ENCODE data around the gene ANKMY2.

The ANKMY2 gene

GRCh38 chr7:16694806-16695205 lies 49.3 kb upstream of the ANKMY2 start (continued):
- TF ChIP-seq ZBTB11 (tag by site-specific recombination; conservative IDR thresholded peaks at IDR 0.05; ENCODE audit: low read depth) (no peak), EGR2 (tag by site-specific recombination; IDR thresholded peaks at IDR 0.05; ENCODE audit: low read depth) (no peak), YY1 (tag by site-specific recombination; IDR thresholded peaks at IDR 0.05) (no peak), ZNF184 (tag by site-specific recombination; IDR thresholded peaks at IDR 0.05) (no peak), ZNF174 (tag by site-specific recombination; IDR thresholded peaks at IDR 0.05) (no peak), BCL11B (tag by site-specific recombination; IDR thresholded peaks at IDR 0.05; ENCODE audit: low read depth) (no peak), ZNF600 (tag by site-specific recombination; IDR thresholded peaks at IDR 0.05) (no peak), OVOL3 (tag by site-specific recombination; IDR thresholded peaks at IDR 0.05) (no peak)
- TF ChIP-seq, protein P1, sequence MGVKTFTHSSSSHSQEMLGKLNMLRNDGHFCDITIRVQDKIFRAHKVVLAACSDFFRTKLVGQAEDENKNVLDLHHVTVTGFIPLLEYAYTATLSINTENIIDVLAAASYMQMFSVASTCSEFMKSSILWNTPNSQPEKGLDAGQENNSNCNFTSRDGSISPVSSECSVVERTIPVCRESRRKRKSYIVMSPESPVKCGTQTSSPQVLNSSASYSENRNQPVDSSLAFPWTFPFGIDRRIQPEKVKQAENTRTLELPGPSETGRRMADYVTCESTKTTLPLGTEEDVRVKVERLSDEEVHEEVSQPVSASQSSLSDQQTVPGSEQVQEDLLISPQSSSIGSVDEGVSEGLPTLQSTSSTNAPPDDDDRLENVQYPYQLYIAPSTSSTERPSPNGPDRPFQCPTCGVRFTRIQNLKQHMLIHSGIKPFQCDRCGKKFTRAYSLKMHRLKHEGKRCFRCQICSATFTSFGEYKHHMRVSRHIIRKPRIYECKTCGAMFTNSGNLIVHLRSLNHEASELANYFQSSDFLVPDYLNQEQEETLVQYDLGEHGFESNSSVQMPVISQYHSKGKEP (tag by site-specific recombination; IDR thresholded peaks at IDR 0.05), result no peak
- TF ChIP-seq, protein P2, sequence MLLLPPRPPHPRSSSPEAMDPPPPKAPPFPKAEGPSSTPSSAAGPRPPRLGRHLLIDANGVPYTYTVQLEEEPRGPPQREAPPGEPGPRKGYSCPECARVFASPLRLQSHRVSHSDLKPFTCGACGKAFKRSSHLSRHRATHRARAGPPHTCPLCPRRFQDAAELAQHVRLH (tag by site-specific recombination; IDR thresholded peaks at IDR 0.05), result no peak

DNA sequence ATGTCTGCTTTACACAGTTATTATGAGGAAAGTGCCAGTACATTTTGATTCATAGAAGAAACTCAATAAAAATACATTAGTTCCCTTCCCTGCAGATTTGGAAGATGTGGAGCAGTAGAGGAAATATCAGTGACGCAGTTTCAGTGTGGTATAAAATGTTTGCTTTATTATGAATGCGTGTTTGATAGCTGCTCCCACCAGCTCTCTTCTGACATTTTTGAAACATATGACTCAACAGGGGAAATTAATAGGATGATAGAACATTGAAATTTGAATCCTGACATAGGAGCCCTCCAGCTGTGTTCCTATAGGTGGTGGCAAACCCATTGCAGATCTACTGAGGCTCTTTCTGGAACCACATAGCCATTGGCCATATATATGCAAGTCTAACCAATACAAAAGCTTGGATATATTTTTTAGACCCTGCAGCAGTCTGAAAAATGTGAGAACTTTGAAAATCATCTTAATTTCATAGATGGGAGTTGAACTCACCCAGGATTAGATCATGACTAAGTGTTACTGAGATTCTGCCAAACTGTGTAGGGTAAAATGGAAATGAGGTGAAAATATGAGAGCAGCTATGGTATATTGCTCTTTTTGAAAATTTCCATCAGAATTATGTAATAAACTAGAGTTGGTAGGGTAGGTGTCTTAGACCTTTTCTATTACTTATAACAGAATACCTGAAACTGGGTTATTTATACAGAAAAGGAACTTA lies 48.2 kb upstream of the ANKMY2 start:
- peaks cover 19 to 44% of the 10 kb centered on the region in 2 experiments for H3K36me3 ChIP-seq (ENCODE audit: control insufficient read depth in 2 of 2, insufficient read depth in 1 of 2, low read length in 2 of 2)
- TF ChIP-seq, protein P3, sequence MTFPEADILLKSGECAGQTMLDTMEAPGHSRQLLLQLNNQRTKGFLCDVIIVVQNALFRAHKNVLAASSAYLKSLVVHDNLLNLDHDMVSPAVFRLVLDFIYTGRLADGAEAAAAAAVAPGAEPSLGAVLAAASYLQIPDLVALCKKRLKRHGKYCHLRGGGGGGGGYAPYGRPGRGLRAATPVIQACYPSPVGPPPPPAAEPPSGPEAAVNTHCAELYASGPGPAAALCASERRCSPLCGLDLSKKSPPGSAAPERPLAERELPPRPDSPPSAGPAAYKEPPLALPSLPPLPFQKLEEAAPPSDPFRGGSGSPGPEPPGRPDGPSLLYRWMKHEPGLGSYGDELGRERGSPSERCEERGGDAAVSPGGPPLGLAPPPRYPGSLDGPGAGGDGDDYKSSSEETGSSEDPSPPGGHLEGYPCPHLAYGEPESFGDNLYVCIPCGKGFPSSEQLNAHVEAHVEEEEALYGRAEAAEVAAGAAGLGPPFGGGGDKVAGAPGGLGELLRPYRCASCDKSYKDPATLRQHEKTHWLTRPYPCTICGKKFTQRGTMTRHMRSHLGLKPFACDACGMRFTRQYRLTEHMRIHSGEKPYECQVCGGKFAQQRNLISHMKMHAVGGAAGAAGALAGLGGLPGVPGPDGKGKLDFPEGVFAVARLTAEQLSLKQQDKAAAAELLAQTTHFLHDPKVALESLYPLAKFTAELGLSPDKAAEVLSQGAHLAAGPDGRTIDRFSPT (tag by site-specific recombination; IDR thresholded peaks at IDR 0.05), result no peak
- TF ChIP-seq, protein P4, sequence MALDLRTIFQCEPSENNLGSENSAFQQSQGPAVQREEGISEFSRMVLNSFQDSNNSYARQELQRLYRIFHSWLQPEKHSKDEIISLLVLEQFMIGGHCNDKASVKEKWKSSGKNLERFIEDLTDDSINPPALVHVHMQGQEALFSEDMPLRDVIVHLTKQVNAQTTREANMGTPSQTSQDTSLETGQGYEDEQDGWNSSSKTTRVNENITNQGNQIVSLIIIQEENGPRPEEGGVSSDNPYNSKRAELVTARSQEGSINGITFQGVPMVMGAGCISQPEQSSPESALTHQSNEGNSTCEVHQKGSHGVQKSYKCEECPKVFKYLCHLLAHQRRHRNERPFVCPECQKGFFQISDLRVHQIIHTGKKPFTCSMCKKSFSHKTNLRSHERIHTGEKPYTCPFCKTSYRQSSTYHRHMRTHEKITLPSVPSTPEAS (tag by site-specific recombination; IDR thresholded peaks at IDR 0.05), result no peak
- TF ChIP-seq ZNF121 (tag by site-specific recombination; IDR thresholded peaks at IDR 0.05) (no peak), ZNF48 (tag by site-specific recombination; IDR thresholded peaks at IDR 0.05) (no peak)
- ChIA-PET CTCF (interaction anchor here (1.0 to 2.4 kb wide), 4 partner anchors 9 to 224 kb away, joined by 4 to 11 read pairs (median 4); no protein-coding TSS in a partner anchor), POLR2A (no interaction called here)
- H3K4me3 ChIP-seq (ENCODE audit: low read depth, low read length), result no peak overlapping the region
- no peaks in the 10 kb centered on the region for H3K4me1 ChIP-seq (ENCODE audit: control insufficient read depth, insufficient read depth, low read length)
- no peak overlapping the region for H3K27ac ChIP-seq (ENCODE audit: extremely low read depth, low read depth, low read length)
- no peaks in the 10 kb centered on the region for H3K9me3 ChIP-seq (ENCODE audit: control insufficient read depth, insufficient read depth, low read depth, low read length)
